PC-3 (cell line): ENCODE data around the gene PSME2. TPM values are rescaled to one million over a fixed set of nuclear protein-coding genes. Genes with fewer than 3 reads are reported as not detected.

Source experiments
- ATAC-seq: fragments of 200-7000 bp; cut with Tn5 transposase; 2 replicates; pipeline ENCODE4 v1.9.1; 2020; ENCODE audit warnings: mild to moderate bottlenecking, moderate library complexity
- BruUV-seq: library from RNA; stranded (reverse); fragments of 400-500 nt; replicated peaks from 2 replicates; lab custom pipeline; 2021; lab: Mats Ljungman, UMichigan
- CTCF ChIA-PET: fragments of 300-600 bp; sonication (Branson Sonifier 250); formaldehyde crosslinking; loops from one replicate; lab custom pipeline; 2022; ENCODE audit warnings: antibody characterized with exemption; lab: Charles Lee
- POLR2A ChIA-PET: fragments of 300-600 bp; sonication (Branson Sonifier 250); formaldehyde crosslinking; loops from one replicate; lab custom pipeline; 2022; ENCODE audit warnings: antibody characterized with exemption; ENCODE audit not compliant: unreplicated experiment; lab: Charles Lee
- DNase-seq: peaks from one replicate; pipeline ENCODE4 v3.0.0-alpha.2; 2015
- H2AFZ ChIP-seq: fragments of 300-600 bp; sonication (generic); 2 replicates; pipeline ENCODE4 v1.6.0; 2016; ENCODE audit warnings: antibody characterized with exemption, low read length
- H3F3A ChIP-seq: fragments of 300-600 bp; sonication (generic); one replicate; pipeline ENCODE4 v1.6.0; 2017; ENCODE audit warnings: antibody characterized with exemption, low read length, control low read depth, mild to moderate bottlenecking; ENCODE audit not compliant: unreplicated experiment
- H3K27ac ChIP-seq: fragments of 300-600 bp; sonication (generic); 2 replicates; pipeline ENCODE4 v1.5.1; 2016; ENCODE audit warnings: mild to moderate bottlenecking, low read length
- H3K27me3 ChIP-seq: fragments of 300-600 bp; sonication (generic); 2 replicates; pipeline ENCODE4 v1.6.1; 2016; ENCODE audit warnings: low read length, mixed read lengths
- H3K36me3 ChIP-seq: fragments of 300-600 bp; sonication (generic); 2 replicates; pipeline ENCODE4 v1.6.1; 2016; ENCODE audit warnings: low read depth, mixed run types, low read length, mixed read lengths
- H3K4me1 ChIP-seq: fragments of 300-600 bp; sonication (generic); 2 replicates; pipeline ENCODE4 v1.5.1; 2016; ENCODE audit warnings: low read length; ENCODE audit not compliant: insufficient read depth
- H3K4me2 ChIP-seq: fragments of 300-600 bp; sonication (generic); 2 replicates; pipeline ENCODE4 v1.6.0; 2016; ENCODE audit warnings: low read length
- H3K4me3 ChIP-seq: fragments of 300-600 bp; sonication (generic); 2 replicates; pipeline ENCODE4 v1.5.1; 2016; ENCODE audit warnings: mild to moderate bottlenecking, low read length, mixed read lengths
- H3K79me2 ChIP-seq: fragments of 300-600 bp; sonication (generic); 2 replicates; pipeline ENCODE4 v1.6.1; 2017; ENCODE audit warnings: low read length, mixed read lengths
- H3K9ac ChIP-seq: fragments of 300-600 bp; sonication (generic); 2 replicates; pipeline ENCODE4 v1.6.0; 2016; ENCODE audit warnings: mild to moderate bottlenecking, low read length
- H3K9me2 ChIP-seq: fragments of 300-600 bp; sonication (generic); replicated peaks from 2 replicates; pipeline ENCODE4 v1.6.1; 2016; ENCODE audit warnings: mixed run types, low read length, mixed read lengths
- H3K9me3 ChIP-seq: fragments of 300-600 bp; sonication (generic); 2 replicates; pipeline ENCODE4 v1.6.1; 2016; ENCODE audit warnings: low read length, mixed read lengths
- H4K20me1 ChIP-seq: fragments of 300-600 bp; sonication (generic); 2 replicates; pipeline ENCODE4 v1.6.1; 2016; ENCODE audit warnings: low read length, mixed read lengths
- EZH2 ChIP-seq: fragments of 300-600 bp; sonication (generic); IDR thresholded peaks from one replicate; pipeline ENCODE4 v1.6.1; 2017; ENCODE audit warnings: antibody characterized with exemption, mild to moderate bottlenecking, low read length; ENCODE audit not compliant: unreplicated experiment
- EZH2phosphoT487 ChIP-seq: fragments of 300-600 bp; sonication (generic); IDR thresholded peaks from 2 replicates; pipeline ENCODE4 v1.6.1; 2018; ENCODE audit warnings: mild to moderate bottlenecking, antibody characterized with exemption, low read length, borderline replicate concordance
- intact Hi-C: fragments of 100-400 bp; cut with micrococcal nuclease; formaldehyde crosslinking; loops from 2 replicates; pipeline ENCODE4 v1.9.0; 2023
- total RNA-seq: library from RNA; depleted of rRNA; stranded (reverse); fragments of >200 nt; gene quantifications from 2 replicates; pipeline ENCODE4 v1.2.3, GENCODE V29; 2014
- TF ChIP-seq, protein P1 (sequence below): fragments of 300-600 bp; sonication (generic); conservative IDR thresholded peaks from 2 replicates; pipeline ENCODE4 v1.5.1; 2017; ENCODE audit warnings: antibody characterized with exemption, low read depth, mild to moderate bottlenecking, low read length

PSME2 gene
- total RNA-seq, 1 experiment from 2014 or later, result 297 TPM

DNA sequence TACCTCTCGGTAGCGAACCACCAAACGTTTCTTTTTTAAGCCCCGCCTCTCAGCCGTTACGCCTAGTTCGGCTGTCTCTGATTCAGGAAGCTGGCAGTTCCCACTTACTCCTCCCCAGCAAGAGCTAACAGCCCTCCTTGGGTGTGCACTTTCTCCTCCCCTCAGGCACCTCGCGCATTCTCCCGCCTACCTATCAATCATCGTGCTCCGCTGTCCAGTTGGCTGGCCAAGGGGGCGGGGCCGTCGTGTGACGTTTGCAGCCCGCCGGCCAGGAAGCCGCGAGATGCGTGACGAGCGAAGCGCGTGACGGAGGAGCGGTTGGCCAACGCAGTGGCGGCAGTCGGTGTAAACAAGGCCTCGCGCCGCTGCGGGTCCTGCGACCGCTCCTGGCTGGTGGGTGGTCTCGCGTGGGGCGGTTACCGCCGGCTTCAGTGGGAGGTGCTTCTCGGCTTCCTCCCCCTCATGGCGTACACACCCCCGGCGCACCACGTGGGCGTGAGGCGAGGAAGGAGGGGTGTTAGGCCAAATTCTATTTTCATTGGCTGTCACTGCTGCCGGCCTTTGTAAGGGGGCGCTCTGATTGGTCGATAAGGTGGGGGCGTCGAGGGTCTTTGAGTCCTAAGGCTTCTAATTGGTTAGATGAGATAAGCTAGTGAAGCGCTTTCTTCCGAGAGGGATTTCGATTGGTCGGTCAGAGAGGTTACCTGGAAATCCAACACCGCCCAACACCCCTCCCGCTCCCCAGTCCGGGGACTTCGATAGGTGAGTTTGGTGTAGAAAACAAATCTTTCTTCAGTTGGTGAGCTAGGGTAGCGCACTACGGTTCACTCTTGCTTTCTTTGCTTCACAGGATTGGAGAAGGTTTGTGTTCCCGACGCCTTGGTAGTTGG lies 31.6 kb downstream of the PSME2 start, which contains the start of the genes DCAF11 and NRL:
Gene DCAF11 (plus strand): TSS at position 246 of the 890 bp plus-strand sequence. CDS start 818 bp downstream, outside the sequence.
Gene NRL (minus strand): TSS at position 418 of the 890 bp plus-strand sequence. CDS start 32,101 bp downstream, outside the sequence.
- no peak for TF ChIP-seq EZH2
- TF ChIP-seq, protein P1, sequence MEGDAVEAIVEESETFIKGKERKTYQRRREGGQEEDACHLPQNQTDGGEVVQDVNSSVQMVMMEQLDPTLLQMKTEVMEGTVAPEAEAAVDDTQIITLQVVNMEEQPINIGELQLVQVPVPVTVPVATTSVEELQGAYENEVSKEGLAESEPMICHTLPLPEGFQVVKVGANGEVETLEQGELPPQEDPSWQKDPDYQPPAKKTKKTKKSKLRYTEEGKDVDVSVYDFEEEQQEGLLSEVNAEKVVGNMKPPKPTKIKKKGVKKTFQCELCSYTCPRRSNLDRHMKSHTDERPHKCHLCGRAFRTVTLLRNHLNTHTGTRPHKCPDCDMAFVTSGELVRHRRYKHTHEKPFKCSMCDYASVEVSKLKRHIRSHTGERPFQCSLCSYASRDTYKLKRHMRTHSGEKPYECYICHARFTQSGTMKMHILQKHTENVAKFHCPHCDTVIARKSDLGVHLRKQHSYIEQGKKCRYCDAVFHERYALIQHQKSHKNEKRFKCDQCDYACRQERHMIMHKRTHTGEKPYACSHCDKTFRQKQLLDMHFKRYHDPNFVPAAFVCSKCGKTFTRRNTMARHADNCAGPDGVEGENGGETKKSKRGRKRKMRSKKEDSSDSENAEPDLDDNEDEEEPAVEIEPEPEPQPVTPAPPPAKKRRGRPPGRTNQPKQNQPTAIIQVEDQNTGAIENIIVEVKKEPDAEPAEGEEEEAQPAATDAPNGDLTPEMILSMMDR, result no peak
- TF ChIP-seq EZH2phosphoT487, result no peak
- H2AFZ ChIP-seq, result peak within 1 kb of the TSS; percentile 95
- CTCF ChIA-PET, result interaction anchor here (0.6 to 1.6 kb wide), 7 partner anchors 21 to 194 kb away, joined by 3 to 7 read pairs (median 4); partner anchors contain the start of genes IRF9, PSME1 and TINF2
- POLR2A ChIA-PET, result interaction anchor here (0.5 to 1.8 kb wide), 10 partner anchors 20 to 1019 kb away, joined by 3 to 26 read pairs (median 4); partner anchors contain the start of genes EMC9, PCK2, PSME1 and PSME2
- intact Hi-C loops, result loop anchor here (1.0 kb wide), 4 partner anchors 22 to 47 kb away; partner anchors contain the start of genes EMC9, IRF9, PSME1 and RNF31
- DNase-seq (peak; percentile 99), ATAC-seq (peak; percentile 86)
- peak within 1 kb of the TSS; percentile 86 for H3K9ac ChIP-seq
- H3K79me2 ChIP-seq, result peaks cover 18% of the 10 kb centered on the region
- no peaks in the 10 kb centered on the region for H3K9me3 ChIP-seq
- peak within 1 kb of the TSS; percentile 90 for H3K27ac ChIP-seq
- H3F3A ChIP-seq, result no peaks in the 10 kb centered on the region
- peaks cover 13% of the 10 kb centered on the region; the same call in 1 of the 2 replicates for H3K36me3 ChIP-seq
- H3K27me3 ChIP-seq, result no peaks in the 10 kb centered on the region
- no peaks in the 10 kb centered on the region for H4K20me1 ChIP-seq
- H3K9me2 ChIP-seq, result no peaks in the 10 kb centered on the region
- BruUV-seq, result no TSS peak
- H3K4me2 ChIP-seq, result peak within 1 kb of the TSS; percentile 95
- peaks cover 18% of the 10 kb centered on the region for H3K4me1 ChIP-seq
- H3K4me3 ChIP-seq, result peak within 1 kb of the TSS; percentile 96

DNA sequence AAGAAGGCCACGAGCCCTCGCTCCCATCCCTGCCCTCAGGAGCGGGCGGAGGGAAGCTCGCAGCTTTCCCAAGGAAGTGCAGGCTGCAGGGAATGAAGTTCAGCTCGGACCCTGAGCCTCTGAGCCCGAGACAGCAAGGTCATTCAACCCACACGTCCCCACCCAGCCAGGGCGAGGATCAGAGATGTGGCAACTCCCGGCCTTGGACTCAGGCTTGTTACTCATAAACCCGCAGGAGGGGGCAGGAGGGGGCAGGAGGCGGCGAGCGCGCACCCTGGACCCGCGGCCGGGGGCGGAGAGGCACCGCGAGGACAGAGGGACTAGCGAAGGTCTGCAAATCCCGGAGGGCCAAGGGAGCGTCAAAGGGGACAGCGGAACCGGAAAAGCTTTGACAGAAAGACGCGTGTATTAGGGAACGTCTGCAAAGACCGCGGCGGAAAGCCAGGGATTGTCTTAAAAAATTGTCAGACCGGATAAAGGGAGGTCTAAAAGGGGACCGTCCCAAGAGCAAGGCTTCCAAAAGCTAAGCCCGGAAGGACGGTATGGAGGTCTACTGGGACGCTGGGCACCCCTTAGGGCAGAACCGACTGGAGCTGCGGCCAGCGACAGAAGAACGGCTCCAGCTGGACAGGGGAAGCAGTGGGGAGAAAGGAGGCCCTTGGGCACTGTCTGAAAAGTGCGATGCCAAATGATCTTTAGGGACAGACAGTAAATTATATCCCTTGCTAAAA lies 32.4 kb downstream of the PSME2 start:
- H2AFZ ChIP-seq, result peak overlapping the region; percentile 95
- POLR2A ChIA-PET, result interaction anchor here (0.6 to 1.8 kb wide), 6 partner anchors 19 to 1018 kb away, joined by 3 to 17 read pairs (median 4); partner anchors contain the start of genes EMC9, PCK2, PSME2 and RNF31

More for the DNA sequence above, 32.4 kb downstream of the PSME2 start:
- Histone ChIP-seq H3K9ac (peak overlapping the region; percentile 86), H4K20me1 (no peaks in the 10 kb centered on the region), H3K27ac (peak overlapping the region; percentile 90), H3K4me1 (peaks cover 20% of the 10 kb centered on the region), H3K9me2 (no peaks in the 10 kb centered on the region), H3K4me2 (peak overlapping the region; percentile 95), H3K79me2 (peaks cover 18% of the 10 kb centered on the region), H3K9me3 (no peaks in the 10 kb centered on the region), H3K36me3 (peaks cover 11% of the 10 kb centered on the region; the same call in 1 of the 2 replicates), H3K4me3 (peak overlapping the region; percentile 96), H3F3A (no peaks in the 10 kb centered on the region), H3K27me3 (no peaks in the 10 kb centered on the region)
- CTCF ChIA-PET, result interaction anchor here (0.9 to 1.6 kb wide), 4 partner anchors 22 to 194 kb away, joined by 4 to 7 read pairs (median 4); partner anchors contain the start of genes IRF9 and PSME1
- intact Hi-C loops, result loop anchor here (1.0 kb wide), 3 partner anchors 27 to 47 kb away; partner anchors contain the start of genes EMC9, IRF9 and RNF31
- BruUV-seq, result no TSS peak
- ATAC-seq (peak; percentile 42), DNase-seq (peak; percentile 86)
- no peak for TF ChIP-seq EZH2
- TF ChIP-seq, protein P1, result no peak
- no peak for TF ChIP-seq EZH2phosphoT487
